ENCODE data around the gene GPRIN3.

GPRIN3 gene

GRCh38 chr4:89307446-89308160 lies at the start of gene GPRIN3:
Gene GPRIN3 (minus strand): TSS chr4:89307800. CDS start chr4:89250110, 57,690 bp downstream.
- Histone ChIP-seq H2AFZ (ENCODE audit: low read depth, low read length) (peak within 1 kb of the TSS; percentile 57), H3K27ac (ENCODE audit: low read length) (no peak within 1 kb of the TSS)

GRCh38 chr4:89357340-89357739 lies 49.7 kb upstream of the GPRIN3 start:
- ATAC-seq (ENCODE audit: insufficient read depth, low read depth) (no peak), DNase-seq (no peak)
- Histone ChIP-seq H3K4me1 (ENCODE audit: insufficient read depth, low read length) (no peaks in the 10 kb centered on the region), H3K27me3 (ENCODE audit: insufficient read depth, low read length, poor library complexity) (no peaks in the 10 kb centered on the region), H3K9me3 (ENCODE audit: insufficient read depth, low read length, severe bottlenecking) (no peaks in the 10 kb centered on the region), H3K4me2 (ENCODE audit: insufficient read depth, low read length) (no peak overlapping the region), H4K20me1 (ENCODE audit: insufficient read depth, low read length) (no peaks in the 10 kb centered on the region), H3K36me3 (ENCODE audit: insufficient read depth, low read length) (no peaks in the 10 kb centered on the region), H3K9ac (ENCODE audit: low read depth, low read length) (no peak overlapping the region), H2AFZ (ENCODE audit: low read depth, low read length) (no peak overlapping the region), H3K27ac (ENCODE audit: low read length) (no peak overlapping the region), H3K79me2 (ENCODE audit: insufficient read depth, low read length) (no peaks in the 10 kb centered on the region), H3K4me3 (ENCODE audit: low read depth in 1 of 2, low read length in 2 of 2) (no peak overlapping the region)
- TF ChIP-seq EZH2 (IDR thresholded peaks at IDR 0.05; ENCODE audit: borderline replicate concordance, low read depth, low read length, severe bottlenecking), result no peak
- TF ChIP-seq CTCF (IDR thresholded peaks at IDR 0.05; ENCODE audit: borderline replicate concordance, extremely low read depth, low read length, poor library complexity, severe bottlenecking), result no peak

More at GRCh38 chr4:89307446-89308160, at the start of gene GPRIN3:
- Histone ChIP-seq H3K9ac (ENCODE audit: low read depth, low read length) (peak within 1 kb of the TSS; percentile 35; the same call in 1 of the 2 replicates), H3K4me3 (ENCODE audit: low read depth in 1 of 2, low read length in 2 of 2) (peak within 1 kb of the TSS; percentile 5 to 57; a peak in 3 of 4 replicates), H3K79me2 (ENCODE audit: insufficient read depth, low read length) (no peaks in the 10 kb centered on the region), H3K27me3 (ENCODE audit: insufficient read depth, low read length, poor library complexity) (peaks cover 23% of the 10 kb centered on the region), H3K4me2 (ENCODE audit: insufficient read depth, low read length) (peak within 1 kb of the TSS; percentile 65), H3K36me3 (ENCODE audit: insufficient read depth, low read length) (no peaks in the 10 kb centered on the region), H4K20me1 (ENCODE audit: insufficient read depth, low read length) (no peaks in the 10 kb centered on the region), H3K9me3 (ENCODE audit: insufficient read depth, low read length, severe bottlenecking) (no peaks in the 10 kb centered on the region), H3K4me1 (ENCODE audit: insufficient read depth, low read length) (peaks cover 10% of the 10 kb centered on the region; the same call in 1 of the 2 replicates)
- TF ChIP-seq CTCF (IDR thresholded peaks at IDR 0.05; ENCODE audit: borderline replicate concordance, extremely low read depth, low read length, poor library complexity, severe bottlenecking) (no peak), EZH2 (IDR thresholded peaks at IDR 0.05; ENCODE audit: borderline replicate concordance, low read depth, low read length, severe bottlenecking) (peak; percentile 69)
- peak; percentile 46 for DNase-seq
- ATAC-seq (ENCODE audit: insufficient read depth, low read depth), result peak; percentile 78

GRCh38 chr4:89356086-89356485 lies 48.5 kb upstream of the GPRIN3 start:
- no peaks in the 10 kb centered on the region for H3K27me3 ChIP-seq (ENCODE audit: insufficient read depth, low read length, poor library complexity)
- TF ChIP-seq CTCF (IDR thresholded peaks at IDR 0.05; ENCODE audit: borderline replicate concordance, extremely low read depth, low read length, poor library complexity, severe bottlenecking) (no peak), EZH2 (IDR thresholded peaks at IDR 0.05; ENCODE audit: borderline replicate concordance, low read depth, low read length, severe bottlenecking) (no peak)
- no peak for ATAC-seq (ENCODE audit: insufficient read depth, low read depth)
- no peaks in the 10 kb centered on the region for H3K4me1 ChIP-seq (ENCODE audit: insufficient read depth, low read length)
- no peaks in the 10 kb centered on the region for H3K36me3 ChIP-seq (ENCODE audit: insufficient read depth, low read length)
- H3K9me3 ChIP-seq (ENCODE audit: insufficient read depth, low read length, severe bottlenecking), result no peaks in the 10 kb centered on the region
- no peaks in the 10 kb centered on the region for H4K20me1 ChIP-seq (ENCODE audit: insufficient read depth, low read length)
- no peak for DNase-seq
- H3K79me2 ChIP-seq (ENCODE audit: insufficient read depth, low read length), result no peaks in the 10 kb centered on the region
- no peak overlapping the region for H2AFZ ChIP-seq (ENCODE audit: low read depth, low read length)
- no peak overlapping the region for H3K9ac ChIP-seq (ENCODE audit: low read depth, low read length)
- no peak overlapping the region for H3K4me3 ChIP-seq (ENCODE audit: low read depth in 1 of 2, low read length in 2 of 2)
- H3K27ac ChIP-seq (ENCODE audit: low read length), result no peak overlapping the region
- H3K4me2 ChIP-seq (ENCODE audit: insufficient read depth, low read length), result no peak overlapping the region

Data from DND-41 (cell line).